Femur (tissue), 1 donor: ENCODE measurements around the gene LDB3.

ENCODE experiments used
- DNase-seq: peaks from one replicate; pipeline ENCODE4 v3.0.0-alpha.2; 2017

Gene LDB3

DNA sequence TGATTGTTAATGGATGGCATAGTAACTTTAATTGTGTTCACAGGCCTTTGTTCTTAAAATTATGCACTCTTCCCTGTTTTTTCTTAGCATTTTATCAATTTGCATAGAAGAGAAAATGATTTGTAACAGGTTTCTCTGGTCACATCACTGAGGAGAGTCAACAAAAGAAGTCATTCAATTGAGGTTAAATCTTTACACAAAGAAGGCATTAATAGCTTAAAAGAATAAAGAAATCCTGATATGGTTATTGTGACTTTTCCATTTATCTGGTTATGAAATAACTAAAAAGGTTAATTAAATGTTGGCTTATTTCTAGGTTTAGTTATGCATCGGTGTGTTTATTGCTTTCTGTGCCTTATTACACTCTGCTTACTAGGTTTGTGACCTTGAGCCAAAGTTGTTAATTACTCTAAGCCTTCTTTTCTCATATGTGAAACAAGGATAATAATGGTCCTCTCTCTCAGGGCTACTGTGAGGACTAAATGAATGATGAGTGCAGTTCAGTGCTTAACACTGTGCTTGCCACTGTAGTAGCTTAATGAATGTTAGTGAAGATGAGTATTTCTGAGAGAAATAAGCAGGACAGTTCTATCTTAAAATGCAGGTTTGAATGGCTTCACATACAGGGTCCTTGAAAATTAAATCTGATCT, 100.2 kb downstream of the LDB3 start:
- no peak for DNase-seq

- DNase-seq = no peak
These were observed 101.7 kb downstream of the LDB3 start for GRCh38 chr10:86769991-86770390.

GRCh38 chr10:86770412-86770960, 102.2 kb downstream of the LDB3 start:
- no peak for DNase-seq

DNA sequence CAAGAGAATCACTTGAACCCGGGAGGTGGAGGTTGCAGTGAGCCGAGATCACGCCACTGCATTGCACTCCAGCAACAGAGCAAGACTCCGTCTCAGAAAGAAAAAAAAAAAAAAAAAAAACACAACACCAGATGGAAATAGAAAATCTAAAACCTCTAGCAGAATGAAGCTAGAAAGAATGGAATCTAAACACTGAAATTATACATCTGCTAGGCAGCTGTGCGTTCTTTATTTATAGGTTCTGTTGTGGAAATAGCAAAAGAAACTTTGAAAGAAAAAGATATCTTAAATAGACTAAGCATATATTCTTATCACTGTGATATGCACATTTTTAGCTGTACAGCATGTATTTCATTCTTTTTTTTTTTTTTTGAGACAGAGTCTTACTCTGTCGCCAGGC, 105.2 kb downstream of the LDB3 start:
- no peak for DNase-seq

GRCh38 chr10:86775056-86775869, 107.0 kb downstream of the LDB3 start:
- DNase-seq = no peak

DNA sequence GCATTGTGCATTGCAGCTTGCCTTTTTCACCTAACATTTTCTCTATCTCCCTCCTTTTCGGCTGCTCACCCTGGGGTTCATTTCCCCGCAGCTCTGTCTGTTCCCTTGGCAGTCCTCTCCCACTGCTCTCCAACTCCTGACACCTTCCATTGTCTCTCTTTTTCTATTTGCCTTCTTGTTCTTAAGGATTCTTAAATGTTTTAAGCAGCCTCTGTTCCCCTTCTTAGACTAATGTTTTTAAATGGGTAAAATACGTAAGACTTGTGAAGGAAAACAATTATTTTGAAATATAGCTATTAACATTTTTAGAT, 107.5 kb downstream of the LDB3 start:
- DNase-seq = no peak

GRCh38 chr10:86779220-86780017, 111.1 kb downstream of the LDB3 start:
- no peak for DNase-seq

DNA sequence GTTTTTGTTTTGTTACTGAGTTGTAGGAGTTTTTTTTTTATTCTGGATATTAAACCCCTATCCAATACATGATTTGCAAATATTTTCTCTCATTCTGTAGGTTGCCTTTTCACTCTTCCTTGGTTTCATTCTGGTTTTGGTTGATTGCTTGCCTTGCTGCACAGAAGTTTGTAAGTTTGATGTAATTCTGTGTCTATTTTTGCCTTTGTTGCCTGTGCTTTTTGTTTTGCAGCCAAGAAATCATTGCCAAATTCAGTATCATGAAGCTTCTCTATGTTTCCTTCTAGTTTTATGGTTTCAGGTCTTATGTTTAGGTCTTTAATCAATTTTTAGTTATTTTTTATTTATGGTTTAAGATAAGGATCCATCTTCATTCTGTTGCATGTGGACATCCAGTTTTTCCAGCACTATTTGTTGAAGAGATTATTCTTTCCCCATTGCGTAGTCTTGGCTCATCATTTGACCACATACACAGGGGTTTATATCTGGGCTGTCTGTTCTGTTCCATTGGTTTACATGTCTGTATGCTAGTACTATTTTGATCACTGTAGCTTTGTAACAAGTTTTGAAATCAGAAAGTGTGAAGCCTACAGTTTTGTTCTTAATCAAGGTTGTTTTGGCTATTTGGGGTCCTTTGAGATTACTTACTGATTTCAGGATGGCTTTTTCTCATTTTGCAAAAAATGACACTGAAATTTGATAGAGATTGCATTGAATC, 114.5 kb downstream of the LDB3 start:
- DNase-seq = no peak

DNA sequence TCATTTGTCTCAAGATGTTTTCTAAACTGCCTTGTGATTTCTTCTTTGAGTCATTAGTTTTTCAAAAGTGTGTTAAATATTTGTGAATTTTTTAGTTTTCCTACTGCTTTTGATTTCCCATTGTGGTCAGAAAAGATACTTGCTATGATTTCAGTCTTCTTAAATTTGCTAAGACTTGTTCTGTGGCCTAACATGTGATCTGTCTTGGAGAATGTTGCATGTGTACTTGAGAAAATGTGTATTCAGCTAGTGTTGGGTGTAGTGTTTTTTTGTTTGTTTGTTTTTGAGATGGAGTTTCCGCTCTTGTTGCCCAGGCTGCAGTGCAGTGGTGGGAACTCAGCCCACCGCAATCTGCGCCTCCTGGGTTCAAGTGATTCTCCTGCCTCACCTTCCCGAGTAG, 116.7 kb downstream of the LDB3 start:
- no peak for DNase-seq
